ENCODE data around the gene NRG3. TPM values are rescaled to one million over a fixed set of nuclear protein-coding genes. Genes with fewer than 3 reads are reported as not detected.

NRG3 gene
- total RNA-seq (2014; rRNA removed; shearing (Covaris generic)), result not detected in 2 replicates

DNA sequence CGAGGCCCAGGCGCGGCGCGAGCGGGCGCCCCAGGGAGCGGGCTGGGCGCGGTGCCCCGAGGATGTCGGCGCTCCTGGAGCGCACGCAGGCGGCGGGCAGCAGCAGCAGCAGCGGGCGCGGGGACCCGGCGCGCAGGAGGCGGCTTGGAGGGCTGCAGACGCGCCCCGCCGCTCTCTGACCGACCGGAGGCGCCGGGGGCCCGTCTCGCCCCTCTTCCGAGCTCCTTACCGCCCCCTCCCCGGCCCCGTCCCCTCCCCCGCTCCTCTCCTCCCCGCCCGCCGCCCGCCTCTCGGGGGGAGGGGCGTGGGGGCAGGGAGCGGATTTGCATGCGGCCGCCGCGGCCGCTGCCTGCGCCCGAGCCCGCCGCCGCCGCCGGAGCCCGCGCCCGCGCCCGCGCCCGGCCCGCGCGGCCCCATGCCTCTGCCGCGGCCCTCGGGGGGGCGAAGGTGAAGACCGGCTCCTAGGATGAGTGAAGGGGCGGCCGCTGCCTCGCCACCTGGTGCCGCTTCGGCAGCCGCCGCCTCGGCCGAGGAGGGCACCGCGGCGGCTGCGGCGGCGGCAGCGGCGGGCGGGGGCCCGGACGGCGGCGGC is at the start of gene NRG3:
Gene NRG3, plus strand, starts transcription at position 320 of the 592 bp plus-strand sequence.
- DNase-seq (ENCODE audit: low spot score), result no peak

DNA sequence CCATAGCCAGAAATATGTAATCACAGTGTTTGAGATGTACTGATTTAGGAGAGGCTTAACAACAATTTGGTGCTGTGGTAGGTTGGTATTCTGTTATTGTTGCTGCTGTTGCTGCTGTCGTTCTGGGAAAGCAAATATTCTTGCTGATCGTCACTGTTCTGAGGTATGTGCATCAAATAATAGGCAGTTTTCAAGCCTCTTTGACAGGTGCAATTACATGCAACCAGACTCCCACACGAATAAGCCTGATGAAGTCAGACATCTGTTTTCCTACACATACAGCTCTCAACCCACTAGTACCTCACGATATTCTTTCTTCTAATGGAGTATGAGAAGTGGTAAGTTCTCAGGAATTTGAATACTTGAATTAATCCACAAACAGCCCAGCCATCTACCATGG is 46.7 kb upstream of the NRG3 start:
- no peak for DNase-seq (ENCODE audit: low spot score)

DNA sequence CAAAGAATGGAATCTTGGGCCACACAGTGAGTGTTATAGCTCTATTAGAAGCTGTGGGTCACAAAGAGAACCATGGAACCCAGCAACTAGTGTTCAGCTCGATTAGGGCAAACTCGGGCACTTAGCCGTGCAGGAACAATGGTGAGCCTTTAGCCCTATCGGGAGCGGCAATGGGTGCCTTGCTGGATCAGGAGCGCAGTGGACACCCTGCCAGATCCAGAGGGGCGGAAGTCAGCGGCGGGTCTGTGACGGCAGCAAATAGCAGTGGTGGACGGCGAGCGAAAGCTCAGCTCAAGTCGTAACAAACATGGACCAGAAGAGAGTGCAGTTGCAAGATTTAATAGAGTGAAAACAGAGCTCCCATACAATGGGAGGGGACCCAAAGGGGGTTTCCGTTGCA is 43.9 kb upstream of the NRG3 start:
- DNase-seq (ENCODE audit: low spot score), result no peak

DNA sequence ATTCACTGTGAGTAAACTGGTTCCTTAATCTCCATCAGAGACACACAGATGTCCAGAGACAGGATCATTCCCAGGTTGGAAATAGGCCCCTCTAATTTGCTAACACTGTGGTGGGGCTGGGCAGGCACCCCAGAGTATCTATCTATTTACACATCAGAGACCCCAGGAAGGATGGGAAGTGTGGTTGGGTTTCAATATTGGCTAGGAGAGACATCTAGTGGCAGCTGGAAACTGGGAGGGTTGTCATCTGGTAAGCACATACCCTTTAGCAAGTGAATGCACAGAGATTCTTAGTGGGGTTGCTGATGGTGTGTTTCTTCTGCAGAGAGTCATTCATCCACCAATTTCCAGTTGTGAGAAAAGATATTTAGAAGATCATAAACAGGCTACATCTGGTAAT is 36.0 kb upstream of the NRG3 start:
- DNase-seq (ENCODE audit: low spot score), result no peak

DNA sequence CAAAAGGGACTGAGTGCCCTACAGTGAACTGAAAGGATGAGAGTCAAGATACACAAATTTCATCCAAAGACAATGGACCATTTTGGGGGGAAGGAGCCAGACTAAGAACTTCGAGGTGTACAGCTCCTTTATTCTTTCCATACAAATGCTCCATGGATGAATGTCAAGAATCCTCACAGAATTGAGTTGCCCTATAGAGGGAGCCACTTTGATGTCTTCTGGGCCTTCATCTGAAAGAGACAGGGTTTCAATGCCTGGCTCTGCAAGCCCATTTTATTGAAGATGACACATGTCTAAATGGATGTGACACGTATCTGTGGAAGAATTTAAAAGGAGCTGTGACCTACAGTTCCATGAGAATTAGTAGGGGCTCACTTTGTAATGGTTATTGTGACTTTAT is 32.0 kb upstream of the NRG3 start:
- DNase-seq (ENCODE audit: low spot score), result no peak

DNA sequence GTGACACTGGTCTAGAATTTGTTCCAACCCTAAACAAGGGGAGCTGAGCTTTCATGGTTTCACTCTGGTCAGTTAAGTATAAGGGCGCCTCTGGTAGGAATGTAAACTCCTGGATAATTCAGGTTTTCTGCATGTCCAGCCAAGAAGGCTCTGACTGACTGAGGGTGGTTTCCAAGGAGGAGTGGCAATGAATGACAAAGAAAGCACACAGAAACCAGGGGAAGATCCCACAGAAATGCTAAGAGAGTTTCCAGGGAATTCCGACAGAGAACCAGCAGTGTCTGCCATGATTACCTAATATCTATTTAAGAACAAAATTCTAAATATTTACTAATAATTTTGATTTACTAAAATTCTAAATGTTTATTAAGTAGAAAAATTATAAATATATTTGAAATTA is 27.3 kb upstream of the NRG3 start:
- DNase-seq (ENCODE audit: low spot score), result no peak

DNA sequence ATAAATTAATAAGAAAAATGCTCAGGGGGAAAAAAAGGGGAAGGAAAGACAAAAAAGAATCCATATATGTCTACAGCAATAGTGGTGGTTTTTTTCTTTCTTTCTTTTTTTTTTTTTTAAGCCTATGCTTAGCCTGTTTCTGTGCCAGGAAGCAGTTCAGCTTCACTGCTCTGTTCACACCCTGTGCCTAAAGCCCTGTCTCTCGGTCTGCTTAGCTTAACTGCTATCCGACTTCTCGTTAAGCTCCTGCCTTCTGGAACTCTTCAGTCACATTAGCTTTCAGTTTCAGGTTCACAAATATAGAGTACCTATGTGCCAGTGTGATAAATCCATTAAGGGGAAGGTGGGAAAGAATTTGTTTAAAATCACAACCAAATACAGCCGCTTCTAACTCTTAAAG is 26.5 kb upstream of the NRG3 start:
- DNase-seq (ENCODE audit: low spot score), result peak; percentile 34

DNA sequence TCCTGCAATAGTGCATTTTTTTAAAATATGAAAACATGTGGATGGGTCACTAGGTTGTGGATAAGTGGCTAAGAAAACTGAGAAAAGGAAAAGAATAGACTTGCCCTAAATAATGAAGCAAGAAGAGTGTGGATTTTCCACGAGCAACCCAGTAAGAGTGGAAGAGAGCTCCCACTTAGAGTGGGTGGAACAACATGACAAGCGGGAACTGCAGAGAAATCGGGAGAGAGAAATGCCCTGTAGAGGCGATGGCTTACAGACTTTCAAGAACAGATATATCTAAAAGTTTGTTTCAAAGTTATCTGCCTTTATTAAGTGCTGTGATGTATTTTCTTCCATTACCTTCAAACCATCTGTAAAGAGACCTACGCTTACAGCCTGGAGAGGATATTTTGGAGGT is 26.1 kb upstream of the NRG3 start:
- DNase-seq (ENCODE audit: low spot score), result no peak

DNA sequence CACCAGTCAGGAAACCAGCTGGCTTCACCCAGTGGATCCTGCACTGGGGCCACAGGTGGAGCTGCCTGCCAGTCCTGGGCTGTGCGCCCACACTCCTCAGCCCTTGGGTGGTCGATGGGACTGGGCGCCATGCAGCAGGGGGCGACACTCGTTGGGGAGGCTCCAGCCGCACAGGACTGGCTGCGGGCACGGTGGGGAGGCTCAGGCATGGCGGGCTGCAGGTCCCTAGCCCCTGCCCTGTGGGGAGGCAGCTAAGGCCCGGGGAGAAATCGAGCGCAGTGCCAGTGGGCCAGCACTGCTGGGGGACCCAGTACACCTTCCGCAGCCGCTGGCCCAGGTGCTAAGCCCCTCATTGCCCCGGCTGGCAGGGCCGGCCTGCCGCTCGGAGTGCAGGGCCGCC is 12.4 kb upstream of the NRG3 start:
- no peak for DNase-seq (ENCODE audit: low spot score)

DNA sequence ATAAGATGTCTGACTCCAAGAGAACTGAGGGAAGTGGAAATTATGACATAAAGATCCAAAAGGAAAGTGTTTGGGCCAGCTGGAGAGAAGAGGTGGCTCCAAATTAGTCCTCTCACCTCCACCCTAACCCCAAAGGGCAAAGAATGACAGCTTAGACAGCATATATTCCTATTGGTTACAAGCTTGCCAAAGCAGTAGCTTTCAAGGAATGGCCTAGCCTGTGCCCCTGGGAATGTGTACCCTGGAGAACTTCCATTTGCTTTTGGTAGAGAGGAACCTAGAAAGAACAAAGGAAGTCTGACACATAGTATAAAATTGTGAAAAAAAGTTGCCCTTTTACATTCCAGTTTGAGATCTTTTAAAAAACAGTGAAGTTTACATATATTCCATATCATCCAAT is 11.2 kb upstream of the NRG3 start:
- no peak for DNase-seq (ENCODE audit: low spot score)

DNA sequence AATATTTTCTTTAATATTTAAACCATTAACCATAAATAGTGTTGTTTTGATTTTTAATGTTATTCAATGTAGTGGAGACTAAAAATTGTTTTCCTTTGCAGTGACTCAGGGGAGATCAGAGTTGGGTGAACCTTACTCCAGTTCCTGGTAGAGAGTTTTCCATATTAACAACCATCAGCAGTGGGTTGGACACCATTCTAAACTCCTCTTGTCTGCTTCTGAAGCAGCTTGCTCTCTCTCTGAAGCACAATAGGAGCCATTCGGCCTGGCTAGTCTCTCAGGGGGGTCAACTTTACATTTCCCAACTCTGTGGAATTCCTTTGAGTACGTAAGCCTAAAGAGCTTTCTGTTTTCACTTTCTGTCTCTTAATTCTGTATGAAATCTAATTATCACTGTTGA is 9.4 kb upstream of the NRG3 start:
- DNase-seq (ENCODE audit: low spot score), result no peak

DNA sequence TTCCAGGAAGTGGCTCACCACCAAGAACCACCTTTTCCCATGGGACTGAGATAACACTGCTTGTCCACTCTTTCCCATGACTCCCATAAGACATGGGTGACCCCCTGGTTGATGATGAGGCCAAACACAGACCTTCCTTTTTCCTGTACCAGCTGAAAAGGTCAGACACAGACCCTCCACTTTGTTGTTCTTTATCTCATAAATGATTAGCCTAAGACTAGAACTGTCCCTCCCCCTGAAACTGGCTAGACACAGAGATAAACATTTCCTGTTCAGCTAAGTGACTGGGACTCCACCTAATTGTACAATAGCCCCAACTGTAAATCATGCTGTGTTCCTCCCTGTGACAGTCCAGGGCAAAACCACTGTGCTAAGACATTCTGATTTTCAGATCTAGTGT is 8.2 kb upstream of the NRG3 start:
- DNase-seq (ENCODE audit: low spot score), result peak; percentile 16

DNA sequence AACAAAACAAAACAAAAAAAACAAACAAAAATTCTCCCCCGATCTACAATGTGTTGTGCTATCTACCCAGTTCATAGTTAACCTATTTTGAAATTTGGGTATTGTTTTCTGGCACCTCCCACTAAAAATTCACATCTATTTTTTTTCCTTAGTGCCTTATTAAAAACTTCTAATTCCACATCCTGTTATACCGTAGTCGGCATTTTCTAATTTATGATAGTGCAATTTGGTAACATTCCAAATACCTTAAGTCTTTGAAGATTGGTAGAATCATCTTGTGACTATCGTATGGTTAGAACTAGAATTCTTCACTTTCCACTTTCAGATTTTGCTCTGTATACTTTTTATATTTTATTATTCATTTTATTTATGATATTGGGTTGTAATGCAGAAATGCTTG is 4.5 kb upstream of the NRG3 start:
- DNase-seq (ENCODE audit: low spot score), result no peak

DNA sequence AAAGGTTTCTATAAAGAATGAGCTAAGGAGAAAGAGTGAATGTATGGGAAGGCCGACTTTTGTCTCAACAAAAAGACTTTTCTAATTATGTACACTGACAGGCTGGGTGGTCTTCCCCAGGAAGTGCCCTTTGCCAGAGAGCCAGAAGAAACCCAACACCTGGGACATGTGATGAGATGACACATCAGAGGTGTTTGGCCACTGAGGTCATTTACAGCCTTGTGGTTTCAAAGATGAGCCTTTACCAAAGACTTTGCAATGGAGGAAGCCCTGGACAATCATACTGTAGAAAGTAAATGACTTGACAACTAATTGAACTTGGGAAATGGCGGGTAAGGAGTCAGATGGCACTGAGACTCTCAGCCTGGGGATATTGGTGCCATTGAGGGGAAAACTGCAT is 3.4 kb upstream of the NRG3 start:
- peak; percentile 30 for DNase-seq (ENCODE audit: low spot score)

DNA sequence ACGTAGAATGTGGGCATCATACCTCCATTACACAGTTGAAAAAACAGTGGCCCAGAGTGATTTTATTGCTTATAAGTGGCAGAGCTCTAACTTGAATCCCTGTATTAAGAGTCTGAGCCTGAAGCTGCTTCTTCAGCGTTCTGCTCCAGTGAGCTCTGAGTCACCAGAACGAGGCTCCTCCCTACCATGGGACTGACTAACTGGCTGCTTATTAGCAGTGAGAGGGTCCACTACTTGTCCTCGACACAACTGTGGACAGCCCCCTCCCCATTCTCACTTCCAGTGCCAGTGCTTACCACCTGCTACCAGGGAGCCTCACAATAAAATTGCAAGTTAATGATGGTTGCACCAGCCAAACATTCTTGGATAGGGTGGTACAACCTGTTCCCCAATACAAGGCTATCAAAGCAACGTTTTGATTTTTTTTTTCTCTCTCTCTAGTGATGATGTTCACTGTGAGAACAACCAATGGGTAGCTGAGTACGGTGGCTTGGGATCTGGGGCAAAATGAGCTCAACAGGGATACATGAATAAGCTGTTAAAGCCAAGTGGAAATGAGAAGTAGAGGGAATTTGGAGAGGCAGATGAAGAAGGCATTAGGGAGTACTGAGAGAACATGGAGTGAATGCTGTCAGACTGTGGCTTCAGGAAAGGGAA is 2.7 kb upstream of the NRG3 start:
- DNase-seq (ENCODE audit: low spot score), result peak; percentile 42

DNA sequence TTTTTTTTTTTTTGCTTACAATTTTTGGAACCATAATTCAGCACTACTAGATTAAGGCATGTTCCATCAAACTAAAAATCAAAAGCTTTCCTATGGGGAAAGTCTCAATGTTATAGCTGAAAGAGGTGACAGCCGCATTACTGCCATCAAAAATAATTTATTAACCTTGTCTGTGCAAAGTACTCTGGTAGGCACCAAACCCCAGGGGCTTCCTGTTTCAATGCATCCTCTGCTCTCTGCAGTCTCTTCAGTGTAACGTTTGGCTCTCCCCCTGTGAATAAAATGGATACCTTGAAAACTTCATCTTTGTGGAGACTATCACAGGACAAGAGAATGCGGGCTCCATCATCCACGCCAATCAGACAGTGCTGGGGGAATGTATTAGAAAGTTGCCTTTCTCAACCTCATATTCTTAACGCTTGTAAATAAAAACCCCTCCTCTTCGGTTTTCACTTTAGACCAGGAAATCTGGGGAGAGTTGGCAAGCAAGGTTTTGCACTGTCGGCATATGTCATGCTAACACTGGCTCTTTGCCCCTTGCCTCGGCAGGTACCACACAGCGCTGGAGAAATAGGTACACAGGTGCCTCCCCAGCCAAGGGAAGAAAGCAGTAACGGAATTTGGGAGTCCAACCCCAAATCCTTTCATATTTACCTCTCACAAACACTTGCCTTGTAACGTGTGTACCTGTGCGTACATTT is 1.6 kb upstream of the NRG3 start:
- DNase-seq (ENCODE audit: low spot score), result no peak

DNA sequence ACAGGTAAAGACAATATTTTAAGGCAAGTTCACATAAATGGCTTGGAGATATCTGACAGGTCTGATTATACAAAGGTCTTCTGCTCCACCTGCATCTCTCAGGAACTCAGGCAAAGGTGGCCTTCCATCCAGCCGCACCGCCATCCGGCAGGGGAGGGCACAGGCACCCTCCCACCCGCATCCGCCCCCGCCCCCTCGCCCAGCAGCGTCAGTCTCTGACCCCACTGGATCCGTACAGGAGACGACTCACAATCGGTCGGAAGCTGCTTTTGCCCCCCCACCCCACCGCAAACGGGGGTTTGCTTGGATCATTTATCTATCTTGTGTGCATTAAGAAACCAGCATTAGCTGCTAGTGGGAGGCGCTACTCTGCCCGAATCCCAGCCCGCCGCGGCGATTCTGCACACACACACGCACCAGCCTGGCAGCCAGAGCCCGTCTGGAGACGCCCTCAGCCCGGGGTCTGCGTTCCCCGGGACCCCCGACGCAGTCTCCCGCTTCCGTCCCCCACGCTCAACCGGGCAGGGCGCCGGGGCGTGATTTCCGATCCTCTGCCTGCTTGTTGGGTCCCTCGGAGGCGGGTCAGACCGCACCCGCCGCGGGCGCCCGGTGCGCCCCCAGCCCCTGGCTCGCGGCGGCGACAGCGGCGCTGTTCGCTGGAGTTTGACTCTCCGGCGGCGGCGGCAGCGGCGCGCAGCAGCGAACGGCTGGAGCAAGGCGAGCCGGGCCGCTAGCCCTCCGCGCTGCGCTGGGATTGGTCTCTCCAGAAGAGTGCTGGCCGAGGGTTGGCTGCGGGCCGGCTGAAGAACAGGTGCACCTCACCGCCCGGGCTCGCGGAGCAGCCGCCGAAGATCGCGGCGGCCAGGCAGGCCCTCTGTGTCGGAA is 820 bp upstream of the NRG3 start:
- DNase-seq (ENCODE audit: low spot score), result no peak

DNA sequence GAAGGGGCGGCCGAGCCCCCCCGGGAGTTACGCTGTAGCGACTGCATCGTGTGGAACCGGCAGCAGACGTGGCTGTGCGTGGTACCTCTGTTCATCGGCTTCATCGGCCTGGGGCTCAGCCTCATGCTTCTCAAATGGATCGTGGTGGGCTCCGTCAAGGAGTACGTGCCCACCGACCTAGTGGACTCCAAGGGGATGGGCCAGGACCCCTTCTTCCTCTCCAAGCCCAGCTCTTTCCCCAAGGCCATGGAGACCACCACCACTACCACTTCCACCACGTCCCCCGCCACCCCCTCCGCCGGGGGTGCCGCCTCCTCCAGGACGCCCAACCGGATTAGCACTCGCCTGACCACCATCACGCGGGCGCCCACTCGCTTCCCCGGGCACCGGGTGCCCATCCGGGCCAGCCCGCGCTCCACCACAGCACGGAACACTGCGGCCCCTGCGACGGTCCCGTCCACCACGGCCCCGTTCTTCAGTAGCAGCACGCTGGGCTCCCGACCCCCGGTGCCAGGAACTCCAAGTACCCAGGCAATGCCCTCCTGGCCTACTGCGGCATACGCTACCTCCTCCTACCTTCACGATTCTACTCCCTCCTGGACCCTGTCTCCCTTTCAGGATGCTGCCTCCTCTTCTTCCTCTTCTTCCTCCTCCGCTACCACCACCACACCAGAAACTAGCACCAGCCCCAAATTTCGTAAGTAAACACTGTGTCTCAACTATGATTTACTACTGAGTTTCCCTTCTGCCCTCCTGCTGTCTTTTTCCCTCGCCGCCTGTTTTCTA is 666 bp downstream of the NRG3 start:
- DNase-seq (ENCODE audit: low spot score), result no peak

DNA sequence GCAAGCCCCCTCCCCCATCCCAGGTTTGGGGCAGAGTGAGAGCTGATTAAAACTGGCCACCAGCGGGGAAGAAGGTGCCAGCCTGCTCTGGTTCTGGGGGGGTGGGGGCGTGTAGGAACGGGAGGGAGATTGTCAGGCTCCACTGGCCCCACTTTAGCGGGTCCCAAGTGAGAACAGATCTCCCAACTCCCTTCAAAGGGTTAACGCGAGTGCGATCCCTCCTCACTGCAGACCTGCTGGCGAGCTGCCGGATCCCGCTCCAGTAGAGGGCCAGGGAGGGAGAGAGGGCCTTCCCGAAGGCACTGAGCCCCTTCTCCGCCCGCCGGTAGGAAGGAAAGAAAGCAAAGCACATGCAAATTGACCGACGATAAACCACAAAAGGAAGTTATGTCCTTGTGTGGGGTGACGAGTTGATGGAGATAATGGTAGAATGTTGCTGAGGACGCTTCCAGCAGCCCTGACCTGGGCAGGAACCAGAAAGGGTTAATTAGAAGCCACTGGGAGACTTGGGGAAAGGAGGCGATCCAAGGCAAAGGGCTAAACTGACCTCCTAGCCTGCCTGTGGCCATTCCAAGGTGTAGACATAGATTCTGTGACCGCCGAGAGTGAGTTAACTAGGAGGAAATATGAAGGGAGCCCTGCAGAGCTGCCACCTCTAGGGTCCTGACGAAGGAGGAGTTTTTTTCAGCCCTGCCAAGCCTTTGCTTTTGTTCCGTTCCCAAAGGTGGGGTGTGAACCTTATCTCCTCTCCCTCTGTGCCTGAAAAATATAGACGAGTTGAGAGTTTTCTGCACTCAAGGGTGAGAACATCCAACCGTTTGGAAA is 1.5 kb downstream of the NRG3 start:
- DNase-seq (ENCODE audit: low spot score), result no peak

DNA sequence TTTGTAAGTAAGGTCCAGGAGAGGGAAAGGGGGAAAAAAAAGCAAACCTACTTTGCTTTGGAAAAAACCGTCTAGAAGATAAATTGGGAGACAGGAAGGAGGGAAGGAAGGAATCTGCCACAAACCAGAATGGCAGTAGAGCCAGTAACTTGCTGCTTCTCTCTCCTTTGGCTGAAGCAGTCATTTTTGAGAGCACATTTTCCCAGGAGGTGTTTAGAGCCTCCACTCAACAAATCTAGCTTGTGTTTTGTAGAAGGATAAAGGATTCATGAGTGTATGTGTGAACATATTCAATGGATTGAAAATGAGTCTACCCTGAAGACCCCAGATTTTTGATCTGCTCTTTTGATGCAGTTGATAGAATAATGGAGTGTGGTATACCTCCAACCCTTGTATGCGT is 2.6 kb downstream of the NRG3 start:
- no peak for DNase-seq (ENCODE audit: low spot score)

DNA sequence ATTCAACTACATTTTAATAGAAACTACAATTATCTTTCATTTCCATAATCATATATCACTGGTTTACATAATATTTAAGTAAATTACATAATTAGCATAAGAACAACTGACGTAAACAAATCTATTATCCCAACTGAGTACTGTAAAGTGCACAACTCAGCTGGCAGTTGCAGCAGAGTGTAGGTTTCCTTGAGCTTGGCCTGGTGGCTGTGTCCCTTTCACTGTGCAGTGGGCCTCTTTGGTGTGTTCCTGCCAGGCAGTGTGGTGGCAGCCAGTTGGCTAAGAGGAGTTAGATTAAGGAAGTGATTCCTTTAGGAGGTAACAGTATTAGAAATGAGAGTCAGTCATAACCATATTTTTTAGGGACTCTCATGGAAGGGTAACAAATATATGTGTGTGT is 7.0 kb downstream of the NRG3 start:
- no peak for DNase-seq (ENCODE audit: low spot score)

Measured in H4 (cell line).